ENCODE data around the gene TRIM10.
"Not testable (repeated sequence)": the region's sequence is repeated elsewhere in the genome, so short reads cannot be mapped to it uniquely, and the experiment has no call there.

Gene TRIM10

DNA sequence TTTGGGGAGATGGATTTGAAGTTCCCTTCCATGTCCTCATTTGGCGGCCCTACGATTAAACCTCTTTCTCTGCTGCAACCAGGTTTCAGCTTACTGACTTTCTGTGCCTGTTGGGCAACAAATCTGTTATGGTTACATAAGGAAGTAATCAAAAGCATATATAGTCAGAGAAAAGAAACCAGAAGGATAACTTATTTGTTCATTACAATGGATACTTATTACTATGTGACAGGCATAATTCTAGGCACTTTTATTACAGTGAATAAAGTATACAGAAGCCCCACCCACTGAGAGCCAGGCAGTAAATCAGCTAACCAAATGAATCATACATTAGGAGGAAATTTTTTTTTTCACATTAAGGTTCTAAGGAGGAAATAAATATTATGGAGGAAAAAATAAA, 38.5 kb downstream of the TRIM10 start:
- DNase-seq (ENCODE audit: insufficient read length, low spot score), result no peak
- no peak for FAIRE-seq
- TF ChIP-seq, protein P1, sequence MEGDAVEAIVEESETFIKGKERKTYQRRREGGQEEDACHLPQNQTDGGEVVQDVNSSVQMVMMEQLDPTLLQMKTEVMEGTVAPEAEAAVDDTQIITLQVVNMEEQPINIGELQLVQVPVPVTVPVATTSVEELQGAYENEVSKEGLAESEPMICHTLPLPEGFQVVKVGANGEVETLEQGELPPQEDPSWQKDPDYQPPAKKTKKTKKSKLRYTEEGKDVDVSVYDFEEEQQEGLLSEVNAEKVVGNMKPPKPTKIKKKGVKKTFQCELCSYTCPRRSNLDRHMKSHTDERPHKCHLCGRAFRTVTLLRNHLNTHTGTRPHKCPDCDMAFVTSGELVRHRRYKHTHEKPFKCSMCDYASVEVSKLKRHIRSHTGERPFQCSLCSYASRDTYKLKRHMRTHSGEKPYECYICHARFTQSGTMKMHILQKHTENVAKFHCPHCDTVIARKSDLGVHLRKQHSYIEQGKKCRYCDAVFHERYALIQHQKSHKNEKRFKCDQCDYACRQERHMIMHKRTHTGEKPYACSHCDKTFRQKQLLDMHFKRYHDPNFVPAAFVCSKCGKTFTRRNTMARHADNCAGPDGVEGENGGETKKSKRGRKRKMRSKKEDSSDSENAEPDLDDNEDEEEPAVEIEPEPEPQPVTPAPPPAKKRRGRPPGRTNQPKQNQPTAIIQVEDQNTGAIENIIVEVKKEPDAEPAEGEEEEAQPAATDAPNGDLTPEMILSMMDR (IDR thresholded peaks at IDR 0.05; ENCODE audit: insufficient read depth, missing control alignments), result no peak

DNA sequence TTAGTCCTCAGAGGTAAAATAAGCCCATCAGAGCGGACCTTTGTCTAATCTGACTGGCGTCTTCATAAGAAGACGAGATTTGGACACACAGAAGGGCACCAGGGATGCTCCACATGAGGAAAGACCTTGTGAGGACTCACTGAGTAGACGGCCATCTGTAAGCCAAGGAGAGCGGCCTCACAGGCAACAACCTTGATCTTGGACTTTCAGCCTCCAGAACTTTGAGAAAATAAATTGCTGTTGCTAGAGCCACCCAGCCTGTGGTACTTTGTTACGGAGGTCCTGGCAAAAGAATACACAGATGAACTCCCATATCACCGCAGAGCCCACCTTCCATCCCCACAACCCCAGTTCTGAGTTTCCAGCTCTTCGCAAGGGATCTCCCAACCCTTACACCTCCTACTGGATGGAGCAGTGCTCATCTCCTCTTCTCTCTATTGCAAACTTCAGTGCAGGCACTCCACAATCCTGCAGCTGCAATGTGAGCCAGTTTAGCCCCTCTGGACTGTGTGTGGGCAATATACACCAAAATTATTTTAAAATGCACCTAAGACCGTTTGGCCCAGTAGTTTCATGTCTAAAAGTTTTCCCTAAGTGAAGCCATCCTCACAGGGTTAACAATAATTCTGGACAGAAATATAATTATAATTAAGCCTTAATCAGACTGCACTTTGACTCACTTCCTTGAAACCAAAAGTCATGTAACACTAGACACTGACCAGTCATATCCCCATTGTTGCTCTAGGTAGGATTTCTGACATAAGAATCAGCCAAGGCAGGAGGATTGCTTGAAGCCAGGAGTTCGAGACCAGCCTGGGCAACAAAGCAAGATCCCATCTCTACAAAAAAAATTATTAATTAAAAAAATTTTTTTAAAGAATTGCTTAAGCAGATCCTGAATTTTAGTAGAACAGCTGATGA, 39.3 kb downstream of the TRIM10 start:
- no peak for DNase-seq (ENCODE audit: insufficient read length, low spot score)
- FAIRE-seq, result no peak
- TF ChIP-seq, protein P1 (IDR thresholded peaks at IDR 0.05; ENCODE audit: insufficient read depth, missing control alignments), result no peak

DNA sequence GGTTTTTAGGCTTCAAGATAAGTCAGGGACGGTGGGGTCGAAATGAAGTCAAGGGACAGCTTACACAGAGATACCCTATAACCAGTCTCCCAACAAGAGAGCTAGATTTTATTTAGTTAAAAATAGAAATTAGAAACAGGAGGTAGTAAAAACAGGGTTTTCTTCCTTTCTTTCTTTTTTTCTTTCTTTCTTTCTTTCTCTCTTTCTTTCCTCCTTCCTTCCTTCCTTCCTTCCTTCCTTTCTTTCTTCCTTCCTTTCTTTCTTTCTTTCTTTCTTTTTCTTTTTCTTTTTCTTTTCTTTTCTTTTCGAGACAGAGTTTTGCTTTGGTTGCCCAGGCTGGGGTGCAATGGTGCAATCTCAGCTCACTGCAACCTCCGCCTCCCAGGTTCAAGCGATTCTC, 42.3 kb downstream of the TRIM10 start:
- not testable (repeated sequence) for FAIRE-seq; DNase-seq (ENCODE audit: insufficient read length, low spot score)

DNA sequence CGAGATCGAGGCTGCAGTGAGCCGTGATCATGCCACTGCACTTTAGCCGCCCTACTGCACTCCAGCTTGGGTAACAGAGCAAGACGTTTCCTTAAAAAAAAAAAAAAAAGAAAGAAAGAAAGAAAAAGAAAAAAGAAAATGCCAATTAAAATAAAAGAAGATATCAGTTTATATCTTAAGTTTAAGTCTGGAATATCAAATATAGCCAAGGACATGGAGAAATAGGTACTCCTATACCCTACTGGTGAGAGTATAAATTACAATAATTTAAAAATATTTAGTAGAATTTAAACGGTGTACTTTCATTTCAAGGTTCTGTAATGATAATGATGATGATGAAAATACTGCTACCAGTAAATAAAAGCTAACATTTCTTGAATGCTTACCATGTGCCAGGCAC, 44.3 kb downstream of the TRIM10 start:
- FAIRE-seq (no peak), DNase-seq (ENCODE audit: insufficient read length, low spot score) (no peak)
- TF ChIP-seq, protein P1 (IDR thresholded peaks at IDR 0.05; ENCODE audit: insufficient read depth, missing control alignments), result no peak

DNA sequence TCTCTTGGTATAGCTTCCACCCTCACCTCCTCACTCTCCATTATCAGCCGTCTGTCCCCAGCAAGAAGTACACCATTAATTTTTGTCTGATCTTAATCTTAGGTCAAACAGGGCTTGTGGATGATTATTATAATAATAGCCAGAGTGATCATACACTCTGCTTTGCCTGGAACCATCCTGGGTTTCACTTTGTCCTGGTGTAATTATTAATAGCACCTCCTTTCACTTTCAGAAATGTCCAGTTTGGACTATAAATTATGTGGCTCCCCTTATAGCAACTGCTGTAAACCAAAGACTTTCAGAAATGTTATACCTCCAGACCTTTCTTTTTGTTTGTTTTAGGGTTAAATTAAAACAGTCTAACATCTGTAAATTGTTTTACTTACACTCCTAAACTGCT, 47.2 kb downstream of the TRIM10 start:
- FAIRE-seq (no peak), DNase-seq (ENCODE audit: insufficient read length, low spot score) (no peak)
- TF ChIP-seq, protein P1 (IDR thresholded peaks at IDR 0.05; ENCODE audit: insufficient read depth, missing control alignments), result no peak

DNA sequence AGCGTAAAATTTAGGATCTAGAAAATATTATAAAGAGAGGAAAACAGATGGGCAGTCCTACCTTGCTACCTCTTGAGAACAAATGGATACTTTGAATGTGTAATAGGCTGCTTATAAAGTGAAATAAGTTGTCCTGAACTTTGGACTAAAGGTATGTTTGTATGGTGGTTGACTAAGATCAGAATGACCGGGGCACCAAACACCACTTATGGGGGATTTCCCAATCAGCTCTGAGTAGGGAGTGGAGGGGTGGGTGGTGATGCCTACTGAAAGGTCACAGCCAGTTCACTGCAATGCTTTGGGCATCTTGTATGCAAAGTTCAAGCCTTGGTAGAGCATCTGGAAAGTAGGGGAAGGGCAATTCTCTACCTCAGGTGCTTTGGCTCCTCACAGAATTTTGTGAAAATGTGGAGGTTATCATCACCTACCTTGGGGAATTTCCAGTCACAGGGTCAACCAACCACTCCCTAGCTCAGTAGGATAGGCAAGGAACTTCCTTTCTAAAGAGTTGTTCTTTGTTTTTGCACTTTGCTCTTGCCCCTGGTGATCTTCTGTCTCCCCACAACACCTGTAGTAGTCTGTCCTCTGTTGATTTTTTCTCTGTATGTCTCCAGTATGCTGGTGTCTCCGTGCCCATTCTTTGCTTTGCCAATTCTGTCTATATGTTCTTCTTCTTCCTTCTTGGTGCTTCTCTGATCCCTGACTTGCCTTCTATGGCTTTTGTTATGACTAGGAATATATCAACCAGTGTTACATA, 47.8 kb downstream of the TRIM10 start, which contains the start of gene TRIM31:
Gene TRIM31, minus strand, starts transcription at position 88 of the 757 bp plus-strand sequence. CDS start 285 bp downstream, outside the sequence.
- FAIRE-seq (no peak), DNase-seq (ENCODE audit: insufficient read length, low spot score) (no peak)
- TF ChIP-seq, protein P1 (IDR thresholded peaks at IDR 0.05; ENCODE audit: insufficient read depth, missing control alignments), result no peak

DNA sequence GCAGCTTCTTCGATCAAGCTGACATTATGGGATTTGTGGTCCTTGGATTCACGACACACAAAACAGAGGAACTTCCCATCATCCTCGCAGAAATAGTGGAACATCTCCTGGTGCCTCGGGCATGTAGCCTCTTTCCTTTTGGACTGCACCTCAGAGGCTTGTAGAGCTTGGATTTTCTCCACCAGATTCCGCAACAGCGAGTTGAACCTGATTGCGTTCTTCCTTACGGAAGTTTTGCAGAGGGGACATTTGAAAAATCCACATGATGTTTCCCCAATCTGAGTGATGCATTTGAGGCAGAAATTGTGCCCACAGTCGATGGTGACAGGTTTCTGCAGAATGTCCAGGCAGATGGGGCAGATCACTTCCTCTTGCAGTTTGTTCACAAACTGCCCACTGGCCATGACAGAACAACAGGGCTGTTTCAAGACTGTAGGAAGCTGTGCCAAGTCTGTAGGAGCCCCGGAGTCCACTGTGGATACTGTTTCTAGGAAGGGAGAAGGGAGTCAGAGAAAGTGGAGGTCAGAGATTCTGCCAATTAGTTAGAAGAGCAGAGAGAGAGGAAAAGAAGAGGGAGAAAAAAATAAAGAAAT, 48.5 kb downstream of the TRIM10 start:
- no peak for FAIRE-seq
- TF ChIP-seq, protein P1 (IDR thresholded peaks at IDR 0.05; ENCODE audit: insufficient read depth, missing control alignments), result no peak
- DNase-seq (ENCODE audit: insufficient read length, low spot score), result no peak

Data from D721Med (cell line).